GM18499 (cell line): Measurements from ENCODE around the gene ARHGEF26.

ENCODE experiments used
- ATAC-seq: cut with Tn5 transposase; IDR thresholded peaks from one replicate; pipeline ENCODE4 v1.9.1; 2021; ENCODE audit warnings: moderate number of reproducible peaks; ENCODE audit not compliant: insufficient read depth, unreplicated experiment

ARHGEF26 gene

DNA sequence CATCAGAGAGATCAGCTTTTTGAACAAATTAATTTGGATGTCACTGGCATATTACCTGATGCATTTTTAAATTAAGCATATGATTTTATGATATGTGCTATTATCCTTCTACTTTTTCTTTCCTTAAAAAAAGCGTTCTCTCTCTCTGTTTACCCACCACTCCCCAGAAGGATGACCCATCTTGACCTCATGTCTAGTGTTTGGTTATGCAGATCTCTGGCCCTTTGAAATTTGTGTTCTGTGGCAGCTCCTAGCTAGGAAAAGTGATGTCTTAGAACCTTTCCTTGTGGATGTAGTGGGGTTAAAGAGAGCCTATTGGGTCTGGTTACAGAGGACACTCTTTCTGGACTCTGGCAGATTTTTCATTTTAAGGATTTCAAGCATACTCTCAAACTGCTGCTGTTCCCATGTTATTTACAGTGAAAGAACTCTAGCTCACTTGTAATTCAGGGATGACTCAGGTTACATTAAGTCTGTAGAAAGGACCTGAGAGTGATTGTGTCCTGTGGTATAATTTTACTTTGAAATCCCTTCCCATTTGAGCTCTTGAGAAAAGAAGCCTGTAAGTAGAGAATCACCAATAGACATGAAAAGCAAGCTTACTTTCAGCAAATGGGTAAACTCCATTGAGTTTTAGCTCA is 23.8 kb downstream of the ARHGEF26 start:
- ATAC-seq: no peak

DNA sequence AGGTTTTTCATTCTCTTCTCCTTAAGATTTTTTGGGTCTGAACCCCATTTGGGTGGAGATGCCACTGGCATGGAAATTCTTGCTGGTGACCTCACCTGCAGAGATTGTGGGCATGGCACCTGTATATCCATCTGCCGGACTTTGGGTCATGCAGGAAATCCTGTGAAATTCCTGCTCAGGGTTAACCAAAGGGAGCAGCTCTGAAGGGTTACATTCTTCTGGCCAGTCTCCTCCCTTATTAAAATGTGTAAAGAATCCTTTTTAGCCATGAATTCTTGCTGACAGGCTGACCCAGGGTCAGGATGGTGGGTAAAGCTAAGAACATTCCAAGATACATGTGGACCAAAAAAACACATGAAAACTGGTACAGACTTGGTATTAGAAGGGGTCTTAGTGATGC is 27.4 kb downstream of the ARHGEF26 start:
- ATAC-seq: no peak

- ATAC-seq: no peak
These were observed 28.1 kb downstream of the ARHGEF26 start for GRCh38 chr3:154149286-154149685.

DNA sequence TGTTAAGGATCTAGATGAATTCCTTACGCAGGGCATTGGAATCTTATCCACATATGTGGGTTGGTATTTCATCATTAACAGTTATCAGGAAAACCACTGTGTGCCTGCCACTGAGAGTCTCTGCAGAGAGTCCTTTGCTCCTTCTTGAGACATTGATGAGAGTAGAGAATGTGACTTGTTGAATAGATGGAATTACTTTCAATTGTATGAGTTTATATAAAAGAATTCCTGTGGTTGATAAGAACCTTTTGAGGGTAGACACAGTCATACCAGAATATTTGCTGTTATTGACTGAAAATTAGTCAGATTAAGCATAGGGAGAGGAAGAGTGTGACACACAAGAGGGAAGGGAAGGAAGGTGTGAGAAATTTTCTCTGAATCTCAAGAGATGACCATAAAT is 30.8 kb downstream of the ARHGEF26 start:
- no peak for ATAC-seq

- ATAC-seq: no peak
These were observed 31.6 kb downstream of the ARHGEF26 start for GRCh38 chr3:154152741-154153140.

- ATAC-seq: no peak
These were observed 35.3 kb downstream of the ARHGEF26 start for GRCh38 chr3:154156530-154156929.

GRCh38 chr3:154161806-154162205 is 40.6 kb downstream of the ARHGEF26 start:
- no peak for ATAC-seq

GRCh38 chr3:154164387-154164786 is 43.2 kb downstream of the ARHGEF26 start:
- ATAC-seq: no peak

DNA sequence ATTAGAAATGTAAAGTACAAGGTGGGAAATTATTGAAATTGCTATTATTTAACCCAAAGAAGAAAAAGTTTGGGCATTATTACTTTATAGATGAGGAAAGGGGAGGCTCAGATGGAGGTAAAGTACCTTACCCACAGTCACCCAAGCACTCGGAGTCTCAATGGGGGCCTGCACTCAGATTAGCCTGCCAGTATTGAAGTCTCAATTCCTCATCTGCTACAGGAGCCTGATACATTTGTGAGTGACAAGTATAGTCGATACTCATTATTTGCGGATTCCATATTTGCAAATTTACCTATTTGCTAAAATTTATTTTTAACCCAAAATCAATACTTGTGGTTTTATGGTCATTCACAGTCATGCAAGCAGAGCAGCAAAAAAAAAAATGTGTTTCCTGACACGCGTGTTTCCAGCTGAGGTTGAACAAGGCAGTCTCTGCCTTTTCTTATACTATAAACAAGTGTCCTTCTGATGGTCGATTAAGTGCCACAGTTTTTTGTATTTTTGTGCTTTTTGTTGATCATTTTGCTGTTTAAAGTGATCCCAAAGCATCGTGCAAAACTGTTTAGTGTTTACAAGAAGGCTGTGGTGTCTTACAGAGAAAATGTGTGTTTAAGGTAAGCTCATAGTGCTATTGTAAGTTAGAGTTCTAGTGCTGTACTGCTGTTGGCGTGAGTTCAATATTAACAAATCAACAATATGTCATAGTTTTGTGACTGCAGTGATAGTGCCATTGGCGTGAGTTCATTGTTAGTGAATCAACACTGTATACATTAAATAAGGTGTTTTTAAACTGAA is 48.0 kb downstream of the ARHGEF26 start:
- ATAC-seq: no peak

GRCh38 chr3:154169796-154170110 is 48.6 kb downstream of the ARHGEF26 start:
- no peak for ATAC-seq

DNA sequence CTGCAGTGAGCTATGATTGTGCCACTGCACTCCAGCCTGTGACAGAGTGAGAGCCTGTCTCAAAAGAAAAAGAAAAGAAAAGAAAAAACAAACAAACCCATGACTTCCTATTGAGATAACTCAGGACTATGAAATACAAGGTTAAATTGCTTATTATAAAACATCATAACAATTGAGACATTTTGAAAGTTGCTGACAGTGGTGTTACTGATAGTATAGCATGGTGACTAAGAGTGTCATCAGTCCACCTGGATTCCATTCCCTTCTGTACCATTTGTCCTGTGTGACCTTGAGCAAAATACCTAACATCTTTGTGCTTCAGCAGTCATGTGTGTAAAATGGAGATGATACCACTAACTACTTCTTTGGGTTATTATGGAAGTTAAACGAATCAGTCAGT is 49.1 kb downstream of the ARHGEF26 start:
- ATAC-seq: no peak

DNA sequence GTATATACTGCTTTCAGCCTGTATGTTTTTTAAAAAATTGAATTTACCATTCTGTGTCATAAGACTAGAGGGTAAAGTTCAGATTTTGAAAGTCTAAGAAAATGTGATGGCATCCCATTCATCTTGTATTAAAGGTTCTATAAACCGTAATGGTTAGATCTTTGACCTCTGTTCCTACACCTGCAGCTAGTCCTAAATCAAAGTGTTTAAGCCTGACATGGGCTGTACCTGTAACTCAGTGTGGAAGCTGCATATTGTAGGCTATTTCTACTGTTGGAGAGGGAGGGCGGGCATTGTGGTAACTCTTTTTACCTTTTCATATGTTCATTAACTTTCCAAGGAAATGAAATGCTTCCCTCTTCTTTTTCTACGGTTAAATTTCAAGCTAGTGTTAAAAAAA is 53.9 kb downstream of the ARHGEF26 start:
- no peak for ATAC-seq

DNA sequence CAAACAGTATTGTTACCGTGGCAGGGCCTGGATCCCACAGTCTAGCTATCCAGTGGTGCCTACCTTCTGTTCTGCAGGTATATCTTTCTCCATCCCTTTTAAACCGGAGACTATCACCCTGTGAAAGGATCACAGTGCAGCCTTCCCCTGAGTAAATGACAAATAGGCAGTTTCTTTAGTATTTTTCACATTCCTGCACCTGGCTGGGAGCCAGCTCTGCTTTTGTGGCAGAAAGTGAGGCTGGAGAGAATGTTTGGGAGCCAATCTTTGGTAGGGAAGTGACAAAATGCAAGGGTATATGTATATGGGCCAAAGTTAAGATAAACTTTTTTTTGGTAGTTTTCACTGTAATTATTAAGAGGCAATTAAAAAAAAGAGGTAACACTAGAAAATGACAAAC is 54.8 kb downstream of the ARHGEF26 start:
- ATAC-seq: no peak

- ATAC-seq: no peak
These were observed 56.2 kb downstream of the ARHGEF26 start for GRCh38 chr3:154177406-154177805.

DNA sequence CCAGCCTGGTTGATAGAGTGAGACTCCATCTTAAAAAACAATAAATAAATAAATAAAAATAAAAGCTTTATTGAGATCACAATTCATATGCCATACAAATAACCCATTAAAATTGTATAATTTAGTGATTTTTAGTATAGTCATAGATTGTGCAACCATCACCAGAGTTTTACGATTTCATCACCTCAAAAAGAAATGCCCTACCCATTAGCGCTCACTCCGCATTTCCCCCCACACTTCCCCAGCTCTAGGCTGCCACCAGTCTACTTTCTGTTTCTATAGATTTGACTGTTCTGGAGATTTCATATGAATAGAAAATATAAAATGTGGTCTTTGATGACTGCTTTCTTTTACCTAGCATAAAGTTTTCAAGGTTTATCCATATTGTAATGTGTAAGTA is 57.0 kb downstream of the ARHGEF26 start:
- no peak for ATAC-seq

GRCh38 chr3:154180836-154181691 is 59.9 kb downstream of the ARHGEF26 start:
- no peak for ATAC-seq

GRCh38 chr3:154182322-154182922 is 61.2 kb downstream of the ARHGEF26 start:
- ATAC-seq: no peak

DNA sequence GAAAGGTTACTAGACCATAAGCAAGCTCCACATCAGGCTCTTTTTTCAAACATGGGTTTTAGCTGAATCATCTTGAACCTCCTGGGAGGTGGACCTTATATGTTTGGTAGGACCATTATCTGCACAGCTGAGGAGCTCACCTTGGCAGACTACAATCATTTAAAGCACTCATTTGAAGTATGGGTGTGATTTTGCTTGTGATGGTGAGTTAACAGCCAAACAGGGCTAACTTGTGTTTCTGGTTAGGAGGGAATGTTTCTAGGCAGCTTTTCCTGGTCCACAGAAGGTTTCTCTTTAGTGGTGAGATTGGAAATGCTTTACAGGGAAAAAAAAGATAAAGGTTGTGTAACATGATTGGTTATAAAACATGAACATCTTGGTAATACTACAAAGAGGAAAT is 61.8 kb downstream of the ARHGEF26 start:
- ATAC-seq: no peak

DNA sequence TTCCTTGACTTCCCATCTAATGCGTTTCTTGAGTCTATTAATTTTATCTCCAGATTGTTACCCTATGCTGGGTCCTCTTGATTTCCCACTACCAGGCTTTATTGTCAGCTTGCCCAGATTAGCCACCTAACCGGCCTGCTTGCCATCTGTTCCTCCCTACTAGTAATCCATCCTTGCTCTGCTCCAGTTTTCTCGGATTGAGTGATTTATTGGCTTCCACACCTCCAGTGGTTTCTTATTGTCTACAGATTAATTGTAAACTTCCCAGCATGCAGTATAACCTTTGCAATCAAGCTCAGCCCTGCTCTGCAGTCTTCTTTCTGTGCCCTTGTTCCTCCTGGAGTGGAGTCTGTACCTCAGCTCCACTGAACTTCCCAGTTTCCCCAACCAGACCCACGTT is 63.4 kb downstream of the ARHGEF26 start:
- ATAC-seq: no peak

DNA sequence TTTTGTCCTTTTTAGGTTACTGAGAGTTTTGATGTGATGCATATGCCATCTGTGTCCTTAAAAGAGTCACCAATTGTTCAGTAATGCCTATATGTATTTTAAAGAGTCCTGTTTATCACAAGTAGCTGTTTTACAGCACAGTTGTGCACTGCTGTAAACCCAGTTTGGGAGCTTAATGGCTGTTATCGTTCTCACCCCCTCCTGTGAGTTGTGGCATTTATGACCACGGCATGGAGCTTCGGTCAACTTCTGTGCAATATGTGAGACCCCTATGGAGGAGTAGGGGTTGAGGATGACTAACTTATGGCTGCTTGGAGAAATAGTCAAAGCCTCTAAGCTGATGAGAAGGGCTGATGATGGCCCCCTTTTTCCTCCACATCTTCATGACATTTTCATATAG is 67.2 kb downstream of the ARHGEF26 start:
- ATAC-seq: no peak

DNA sequence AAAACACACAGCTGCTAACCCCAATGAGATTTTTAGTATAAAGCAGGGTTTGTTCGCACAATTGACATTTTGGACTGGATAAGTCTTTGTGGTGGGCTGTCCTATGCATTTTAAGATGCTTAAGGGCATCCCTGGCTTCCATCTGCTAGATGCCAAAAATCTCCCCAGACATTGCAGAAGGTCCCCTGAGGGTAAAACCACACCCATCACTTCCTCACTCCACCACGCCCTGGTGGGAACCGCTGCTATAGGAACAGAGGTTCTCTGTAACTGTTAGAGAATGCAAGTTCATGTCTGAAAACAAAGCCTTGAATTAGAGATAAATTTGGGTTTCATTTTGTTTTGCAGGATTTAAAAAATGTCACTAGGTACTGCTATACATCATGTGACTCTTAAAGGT is 67.7 kb downstream of the ARHGEF26 start:
- no peak for ATAC-seq
